CD4-positive, alpha-beta T cell (primary cell): Measurements from ENCODE around the gene GALC. TPM values are rescaled to one million over a fixed set of nuclear protein-coding genes. Genes with fewer than 3 reads are reported as not detected.

Experiments used
- ATAC-seq: fragments of 200-7000 bp; cut with Tn5 transposase; one replicate; pipeline ENCODE4 v1.10.0; 2022; ENCODE audit warnings: mild to moderate bottlenecking; ENCODE audit not compliant: poor library complexity
- CTCF ChIA-PET: fragments of 350-600 bp; sonication (Branson Sonifier 250); formaldehyde crosslinking; loops from one replicate; lab custom pipeline; 2021; ENCODE audit warnings: antibody characterized with exemption, inconsistent platforms; lab: Charles Lee
- POLR2A ChIA-PET: fragments of 350-600 bp; sonication (Branson Sonifier 250); formaldehyde crosslinking; loops from one replicate; lab custom pipeline; 2021; ENCODE audit warnings: antibody characterized with exemption, inconsistent platforms; lab: Charles Lee
- DNase-seq, 14 experiments: peaks; one replicate each; pipeline ENCODE4 v3.0.0-alpha.2; 2013 to 2020; ENCODE audit warnings: mixed read lengths in 2 of 14
- H3K27ac ChIP-seq, 2 donors: one replicate each; pipeline versions ENCODE4 v1.5.1 to v1.7.0; 2013; ENCODE audit warnings: low read length in 2 of 2, low read depth in 1 of 2, mild to moderate bottlenecking in 1 of 2
- H3K27me3 ChIP-seq, 2 experiments: 1 replicate in 1 of 2; 2 replicates in 1 of 2; pipeline versions ENCODE4 v1.6.1 to v1.7.0; 2013; ENCODE audit warnings: low read length in 2 of 2, control low read depth in 1 of 2, mild to moderate bottlenecking in 1 of 2, moderate library complexity in 1 of 2; ENCODE audit not compliant: insufficient read depth in 2 of 2, control insufficient read depth in 1 of 2
- H3K36me3 ChIP-seq: one replicate; pipeline ENCODE4 v1.6.1; 2013; ENCODE audit warnings: low read length, control low read depth; ENCODE audit not compliant: insufficient read depth
- H3K4me1 ChIP-seq: one replicate; pipeline ENCODE4 v1.6.1; 2013; ENCODE audit warnings: low read length, control low read depth; ENCODE audit not compliant: insufficient read depth
- H3K4me3 ChIP-seq: one replicate; pipeline ENCODE4 v1.5.1; 2013; ENCODE audit warnings: mild to moderate bottlenecking, low read length, moderate library complexity
- H3K9me3 ChIP-seq, 2 experiments: 1 replicate in 1 of 2; 2 replicates in 1 of 2; pipeline versions ENCODE4 v1.6.1 to v1.7.0; 2013; ENCODE audit warnings: low read length in 2 of 2, mild to moderate bottlenecking in 2 of 2, control low read depth in 1 of 2, moderate library complexity in 1 of 2; ENCODE audit not compliant: control insufficient read depth in 1 of 2, insufficient read depth in 1 of 2
- H3K27ac Mint-ChIP-seq: one replicate; pipeline ENCODE4 v1.8.0; 2020; ENCODE audit warnings: mixed read lengths
- H3K27me3 Mint-ChIP-seq: one replicate; pipeline ENCODE4 v1.8.0; 2021; ENCODE audit warnings: mixed read lengths
- H3K36me3 Mint-ChIP-seq: one replicate; pipeline ENCODE4 v1.8.0; 2021; ENCODE audit warnings: low read depth, mixed read lengths
- H3K4me1 Mint-ChIP-seq: one replicate; pipeline ENCODE4 v1.8.0; 2021; ENCODE audit warnings: low read depth, mixed read lengths
- H3K4me3 Mint-ChIP-seq: one replicate; pipeline ENCODE4 v1.8.0; 2020; ENCODE audit warnings: mild to moderate bottlenecking, mixed read lengths
- H3K9me3 Mint-ChIP-seq: one replicate; pipeline ENCODE4 v1.8.0; 2020; ENCODE audit warnings: mixed read lengths
- CTCF ChIP-seq: fragments of 200-600 bp; IDR thresholded peaks from one replicate; pipeline ENCODE4 v1.8.0; 2022; ENCODE audit warnings: antibody characterized with exemption, mild to moderate bottlenecking
- intact Hi-C, 2 experiments: fragments of 100-400 bp; cut with DNase I in 1 of 2; cut with micrococcal nuclease in 1 of 2; formaldehyde crosslinking; loops; one replicate each; pipeline versions ENCODE4 v1.15.1 to v1.9.0; 2023 to 2025; cut with DNase I, micrococcal nuclease
- total RNA-seq, 174 experiments: library from RNA in 2 of 174; stranded (reverse) in 2 of 174; gene quantifications; one replicate each; pipeline ENCODE4 v1.2.3 and lab custom pipeline; 2021 to 2026

Gene GALC
- total RNA-seq, 2 experiments from 2014 or later, result 14.7 to 14.9 TPM

GRCh38 chr14:87916103-87916885 is 76.7 kb downstream of the GALC start:
- ATAC-seq, result no peak
- CTCF ChIA-PET, result no interaction called here
- Mint-ChIP-seq H3K27ac (no peak overlapping the region), H3K27me3 (peaks cover 31% of the 10 kb centered on the region), H3K9me3 (peaks cover 18% of the 10 kb centered on the region), H3K4me1 (no peaks in the 10 kb centered on the region), H3K4me3 (no peak overlapping the region), H3K36me3 (no peaks in the 10 kb centered on the region)
- POLR2A ChIA-PET, result no interaction called here
- no peak for TF ChIP-seq CTCF
- Histone ChIP-seq H3K27me3 (peaks cover 0 to 10% of the 10 kb centered on the region in 2 experiments), H3K36me3 (no peaks in the 10 kb centered on the region), H3K4me3 (no peak overlapping the region), H3K27ac (no peak overlapping the region), H3K9me3 (peaks cover 9 to 14% of the 10 kb centered on the region in 2 experiments), H3K4me1 (no peaks in the 10 kb centered on the region)
- DNase-seq, result peak in 1 of 14 experiments; percentile 5
- intact Hi-C loops, result no loop called here

GRCh38 chr14:87908550-87908949 is 84.4 kb downstream of the GALC start:
- CTCF ChIA-PET, result no interaction called here
- no peak for TF ChIP-seq CTCF
- Mint-ChIP-seq H3K27me3 (peaks cover 15% of the 10 kb centered on the region), H3K27ac (no peak overlapping the region), H3K4me3 (no peak overlapping the region), H3K36me3 (no peaks in the 10 kb centered on the region), H3K4me1 (no peaks in the 10 kb centered on the region), H3K9me3 (peaks cover 10% of the 10 kb centered on the region)
- Histone ChIP-seq H3K4me3 (no peak overlapping the region), H3K27me3 (no peaks in the 10 kb centered on the region), H3K27ac (no peak overlapping the region), H3K4me1 (no peaks in the 10 kb centered on the region), H3K36me3 (no peaks in the 10 kb centered on the region), H3K9me3 (peaks cover 4% of the 10 kb centered on the region in 2 experiments)
- intact Hi-C loops, result no loop called here
- DNase-seq (no peak), ATAC-seq (no peak)
- POLR2A ChIA-PET, result no interaction called here

GRCh38 chr14:87901652-87902051 is 91.3 kb downstream of the GALC start:
- TF ChIP-seq CTCF, result no peak
- no peak overlapping the region for H3K27ac Mint-ChIP-seq
- no peaks in the 10 kb centered on the region for H3K9me3 Mint-ChIP-seq
- Histone ChIP-seq H3K4me3 (no peak overlapping the region), H3K36me3 (no peaks in the 10 kb centered on the region), H3K4me1 (no peaks in the 10 kb centered on the region), H3K27ac (no peak overlapping the region), H3K27me3 (peaks cover 14 to 17% of the 10 kb centered on the region in 2 experiments), H3K9me3 (no peaks in the 10 kb centered on the region)
- DNase-seq (no peak), ATAC-seq (no peak)
- ChIA-PET POLR2A (no interaction called here), CTCF (no interaction called here)
- no peaks in the 10 kb centered on the region for H3K4me1 Mint-ChIP-seq
- no peaks in the 10 kb centered on the region for H3K36me3 Mint-ChIP-seq
- intact Hi-C loops, result no loop called here
- no peak overlapping the region for H3K4me3 Mint-ChIP-seq
- H3K27me3 Mint-ChIP-seq, result peaks cover 30% of the 10 kb centered on the region
